Measurements from ENCODE around the gene ARFGAP3. TPM values are rescaled to one million over a fixed set of nuclear protein-coding genes. Genes with fewer than 3 reads are reported as not detected.

The ARFGAP3 gene
- total RNA-seq, 6 donors from 2014 or later, result 25.9 to 60.8 (median 41.9) TPM

DNA sequence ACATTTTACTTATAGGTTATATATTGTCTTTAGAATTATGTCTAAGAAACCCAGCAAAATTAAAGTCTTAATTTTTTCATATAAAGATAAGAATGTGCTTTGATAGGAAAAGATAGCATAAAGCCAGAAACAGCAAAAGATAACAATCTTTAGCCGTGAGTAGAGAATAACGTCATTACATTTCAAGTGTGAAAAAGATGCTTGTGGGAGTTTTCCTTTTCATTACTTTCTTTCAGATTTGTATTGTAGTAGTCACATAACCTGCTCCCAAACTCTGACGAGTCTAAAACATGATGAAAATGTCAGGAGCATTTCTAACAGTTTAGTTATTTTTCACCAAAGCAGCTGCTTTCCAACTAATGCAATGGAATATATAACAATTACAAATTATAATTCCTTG, 31.3 kb downstream of the ARFGAP3 start:
- WGBS, 2 donors, result 80 to 82% methylated on average over 3 of the region's 3 CpGs
- no peak overlapping the region for H3K27ac ChIP-seq
- DNase-seq (no peak), ATAC-seq (ENCODE audit: low FRiP score in 2 of 2) (no peak)
- H3K9me3 ChIP-seq, result no peaks in the 10 kb centered on the region
- no peaks in the 10 kb centered on the region for H3K27me3 ChIP-seq
- H3K4me3 ChIP-seq, result no peak overlapping the region
- no peaks in the 10 kb centered on the region for H3K4me1 ChIP-seq
- TF ChIP-seq, protein P1, sequence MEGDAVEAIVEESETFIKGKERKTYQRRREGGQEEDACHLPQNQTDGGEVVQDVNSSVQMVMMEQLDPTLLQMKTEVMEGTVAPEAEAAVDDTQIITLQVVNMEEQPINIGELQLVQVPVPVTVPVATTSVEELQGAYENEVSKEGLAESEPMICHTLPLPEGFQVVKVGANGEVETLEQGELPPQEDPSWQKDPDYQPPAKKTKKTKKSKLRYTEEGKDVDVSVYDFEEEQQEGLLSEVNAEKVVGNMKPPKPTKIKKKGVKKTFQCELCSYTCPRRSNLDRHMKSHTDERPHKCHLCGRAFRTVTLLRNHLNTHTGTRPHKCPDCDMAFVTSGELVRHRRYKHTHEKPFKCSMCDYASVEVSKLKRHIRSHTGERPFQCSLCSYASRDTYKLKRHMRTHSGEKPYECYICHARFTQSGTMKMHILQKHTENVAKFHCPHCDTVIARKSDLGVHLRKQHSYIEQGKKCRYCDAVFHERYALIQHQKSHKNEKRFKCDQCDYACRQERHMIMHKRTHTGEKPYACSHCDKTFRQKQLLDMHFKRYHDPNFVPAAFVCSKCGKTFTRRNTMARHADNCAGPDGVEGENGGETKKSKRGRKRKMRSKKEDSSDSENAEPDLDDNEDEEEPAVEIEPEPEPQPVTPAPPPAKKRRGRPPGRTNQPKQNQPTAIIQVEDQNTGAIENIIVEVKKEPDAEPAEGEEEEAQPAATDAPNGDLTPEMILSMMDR (IDR thresholded peaks at IDR 0.05), result no peak
- TF ChIP-seq POLR2AphosphoS5 (IDR thresholded peaks at IDR 0.05) (no peak), EP300 (IDR thresholded peaks at IDR 0.05) (no peak), POLR2A (IDR thresholded peaks at IDR 0.05) (no peak)
- H3K36me3 ChIP-seq, result peaks cover 18 to 99% (median 73%) of the 10 kb centered on the region in 4 donors

DNA sequence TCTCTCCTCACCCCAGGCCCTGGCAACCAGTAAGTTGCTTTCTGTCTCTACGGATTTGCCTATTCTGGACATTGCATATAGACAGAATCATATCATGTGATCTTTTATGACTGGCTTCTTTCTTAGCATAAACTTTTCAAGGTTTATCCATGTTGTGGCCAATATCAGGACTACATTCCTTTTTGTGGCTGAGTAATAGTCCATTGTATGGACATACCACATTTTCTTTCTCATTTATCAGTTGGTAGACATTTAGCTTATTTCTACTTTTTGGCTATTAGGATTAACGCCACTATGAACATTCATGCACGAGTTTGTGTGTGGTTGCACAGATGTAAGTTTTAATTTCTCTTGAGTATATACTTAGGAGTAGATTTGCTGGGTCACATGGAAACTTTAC, 35.7 kb downstream of the ARFGAP3 start:
- Histone ChIP-seq H3K36me3 (peaks cover 3 to 74% (median 42%) of the 10 kb centered on the region in 4 donors), H3K9me3 (no peaks in the 10 kb centered on the region), H3K27me3 (no peaks in the 10 kb centered on the region), H3K4me3 (no peak overlapping the region), H3K4me1 (peaks cover 0 to 17% (median 11%) of the 10 kb centered on the region in 4 donors), H3K27ac (no peak overlapping the region)
- DNase-seq (no peak), ATAC-seq (ENCODE audit: low FRiP score in 2 of 2) (no peak)
- WGBS, 2 donors, result 91 to 98% methylated on average over 3 of the region's 3 CpGs
- no peak for TF ChIP-seq POLR2A (IDR thresholded peaks at IDR 0.05)
- TF ChIP-seq EP300 (IDR thresholded peaks at IDR 0.05), result no peak
- TF ChIP-seq POLR2AphosphoS5 (IDR thresholded peaks at IDR 0.05), result no peak
- TF ChIP-seq, protein P1 (IDR thresholded peaks at IDR 0.05), result no peak

DNA sequence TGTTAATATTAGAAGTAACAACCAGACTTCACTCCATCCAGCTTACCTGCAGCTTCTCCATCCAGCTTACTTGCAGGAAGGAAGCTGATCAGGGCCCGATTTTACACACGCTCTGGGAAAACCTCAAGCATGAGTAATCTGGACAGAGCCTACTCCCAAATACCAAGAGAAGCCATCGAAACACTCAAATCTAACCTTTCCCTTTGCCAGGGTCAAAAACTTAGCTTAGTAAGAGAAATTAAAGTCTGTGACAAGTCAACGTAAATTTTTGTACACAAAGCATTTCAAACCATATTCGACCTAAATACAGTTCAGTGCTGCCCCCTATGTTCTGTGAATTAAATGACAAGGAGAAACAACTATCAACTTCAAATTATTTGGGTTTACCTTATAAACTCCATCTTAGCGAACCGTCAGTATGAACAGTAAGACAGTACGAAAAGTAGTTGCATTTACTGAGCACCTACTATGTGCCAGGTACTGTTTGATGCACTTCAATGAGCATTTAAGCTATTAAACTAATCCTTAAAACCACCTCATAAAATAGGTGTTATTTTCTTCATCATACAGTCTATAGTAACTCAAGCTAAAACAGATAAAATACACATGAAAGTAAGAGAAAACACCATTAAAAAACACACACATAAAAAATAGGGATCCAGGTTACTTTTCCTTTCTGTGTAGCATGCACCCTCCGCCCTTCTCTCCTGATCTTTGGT, 36.9 kb downstream of the ARFGAP3 start:
- DNase-seq (no peak), ATAC-seq (ENCODE audit: low FRiP score in 2 of 2) (no peak)
- Histone ChIP-seq H3K9me3 (no peaks in the 10 kb centered on the region), H3K4me3 (no peak overlapping the region), H3K36me3 (peaks cover 3 to 73% (median 38%) of the 10 kb centered on the region in 4 donors), H3K27ac (peak overlapping the region in 3 of 4 donors; percentile 61 to 75 (median 72)), H3K4me1 (peaks cover 0 to 17% (median 11%) of the 10 kb centered on the region in 4 donors), H3K27me3 (no peaks in the 10 kb centered on the region)
- WGBS, 2 donors, result 50 to 76% methylated on average over 9 of the region's 9 CpGs
- TF ChIP-seq EP300 (IDR thresholded peaks at IDR 0.05) (no peak), POLR2AphosphoS5 (IDR thresholded peaks at IDR 0.05) (no peak), POLR2A (IDR thresholded peaks at IDR 0.05) (no peak)
- TF ChIP-seq, protein P1 (IDR thresholded peaks at IDR 0.05), result peak in 3 of 6 experiments; percentile 7 to 77 (median 67)

DNA sequence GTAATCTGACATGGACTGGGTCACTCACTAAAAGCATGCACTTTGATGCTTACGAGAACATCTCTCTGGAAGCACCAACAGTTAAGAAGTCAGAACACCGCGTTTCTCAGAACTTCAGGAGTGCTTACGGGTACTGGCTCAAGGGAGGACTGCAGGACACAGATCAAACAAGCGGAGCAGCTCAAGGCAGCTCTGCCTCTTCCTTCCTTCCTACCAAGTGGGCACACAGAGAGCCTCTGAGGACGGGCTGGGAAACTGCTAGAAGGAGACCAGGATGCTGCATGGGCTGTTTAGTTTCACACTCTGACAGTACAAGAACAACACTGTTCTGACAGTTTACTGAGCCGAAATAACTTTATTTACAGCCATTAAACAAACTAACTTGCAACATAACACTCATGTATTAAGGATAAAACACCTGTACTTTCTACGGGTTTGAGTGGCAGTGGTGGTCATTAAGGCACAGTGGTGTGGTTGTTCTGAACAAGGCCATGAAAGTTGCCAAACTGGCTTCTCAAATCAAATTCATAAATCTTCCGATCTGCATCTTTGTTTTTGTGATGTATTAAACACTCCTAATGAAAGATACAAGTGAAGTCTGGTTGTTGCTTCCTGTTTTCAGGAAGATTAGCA, 37.5 kb downstream of the ARFGAP3 start:
- 60 to 63% methylated on average over 9 of the region's 9 CpGs for WGBS, 2 donors
- peaks cover under 1 to 23% (median 12%) of the 10 kb centered on the region in 4 donors for H3K4me1 ChIP-seq
- ATAC-seq (ENCODE audit: low FRiP score in 2 of 2) (no peak), DNase-seq (no peak)
- no peak overlapping the region for H3K4me3 ChIP-seq
- peaks cover under 1 to 73% (median 32%) of the 10 kb centered on the region in 4 donors for H3K36me3 ChIP-seq
- H3K9me3 ChIP-seq, result no peaks in the 10 kb centered on the region
- peak overlapping the region in 3 of 4 donors; percentile 61 to 75 (median 72) for H3K27ac ChIP-seq
- H3K27me3 ChIP-seq, result no peaks in the 10 kb centered on the region
- TF ChIP-seq, protein P1 (IDR thresholded peaks at IDR 0.05), result no peak
- no peak for TF ChIP-seq POLR2AphosphoS5 (IDR thresholded peaks at IDR 0.05)

Data from upper lobe of left lung (tissue), 6 donors.